Erythroblast (primary cell): ENCODE measurements around the gene GNAQ.

ENCODE experiments used
- GATA1 ChIP-seq: IDR thresholded peaks from 2 replicates; pipeline ENCODE4 v1.6.1; 2011; ENCODE audit warnings: low read depth, mild to moderate bottlenecking, control low read depth, low read length, moderate library complexity
- POLR2A ChIP-seq: IDR thresholded peaks from 2 replicates; pipeline ENCODE4 v1.6.1; 2011; ENCODE audit warnings: mild to moderate bottlenecking, low read length

- TF ChIP-seq POLR2A (no peak), GATA1 (no peak)
Observed at GRCh38 chr9:77989909-77990308, 41.7 kb downstream of the GNAQ start.
